DMS114 treated with DMSO at 0.1 percent for 48 hours (cell line): ENCODE measurements around the gene AMN1.

Experiments used
- DNase-seq: peaks from one replicate; lab custom pipeline; 2025; ENCODE audit not compliant: unreplicated experiment; lab: John Stamatoyannopoulos, UW

AMN1 gene

DNA sequence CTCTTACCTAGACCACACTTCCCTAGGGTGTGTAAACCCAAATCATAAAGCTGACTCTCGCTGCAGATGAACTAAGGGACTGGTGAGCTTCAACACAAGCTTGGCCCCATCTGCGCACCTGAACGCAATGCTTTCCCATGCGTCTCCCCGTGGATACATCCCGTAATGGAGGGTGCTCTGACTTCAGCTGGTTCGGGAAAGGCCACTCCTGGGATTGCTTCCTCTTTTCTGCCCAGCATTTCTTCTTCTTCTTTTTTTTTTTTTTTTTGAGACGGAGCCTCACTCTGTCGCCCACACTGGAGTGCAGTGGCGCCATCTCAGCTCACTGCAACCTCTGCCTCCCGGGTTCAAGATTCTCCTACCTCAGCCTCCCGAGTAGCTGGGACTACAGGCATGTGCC lies 97.0 kb downstream of the AMN1 start:
- DNase-seq, result no peak

DNA sequence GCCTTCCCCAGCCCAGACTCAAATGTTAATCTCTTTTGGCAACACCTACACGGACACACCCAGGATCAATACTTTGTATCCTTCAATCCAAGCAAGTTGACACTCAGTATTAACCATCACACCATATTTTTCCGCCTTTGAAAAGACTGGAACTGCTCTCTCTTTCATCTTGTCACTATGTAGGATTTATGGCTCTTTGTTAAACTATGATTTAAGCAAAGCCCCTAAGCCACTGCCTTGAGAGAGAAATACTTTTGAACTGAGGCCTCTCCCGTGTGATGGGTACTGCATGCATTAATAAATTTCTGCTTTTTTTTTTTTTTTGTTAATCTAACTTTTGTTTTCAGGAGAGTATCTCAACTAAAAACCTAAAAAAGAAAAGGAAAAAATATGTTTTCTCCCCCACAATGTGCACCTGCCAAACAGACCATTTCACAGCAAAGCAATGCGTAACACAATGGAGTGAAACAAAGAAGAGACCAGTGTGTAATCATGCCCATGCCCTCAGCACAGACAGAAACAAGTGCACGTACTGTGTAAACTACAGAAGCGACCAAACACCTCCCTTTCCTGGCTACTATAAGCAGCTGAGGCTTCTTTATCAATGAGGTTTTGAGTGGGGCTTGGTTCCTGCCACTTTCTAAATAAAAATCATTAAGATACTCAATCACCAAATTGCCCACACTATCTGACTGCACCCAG lies 97.6 kb downstream of the AMN1 start:
- DNase-seq, result no peak

GRCh38 chr12:31629756-31630732 lies 98.8 kb downstream of the AMN1 start:
- no peak for DNase-seq

GRCh38 chr12:31627456-31628054 lies 101.3 kb downstream of the AMN1 start:
- no peak for DNase-seq

GRCh38 chr12:31626270-31626995 lies 102.4 kb downstream of the AMN1 start:
- DNase-seq, result no peak

GRCh38 chr12:31622038-31622437 lies 106.8 kb downstream of the AMN1 start:
- DNase-seq, result no peak
